ENCODE results near the gene TRMT112.

GRCh38 chr11:64322925-64323260 lies 5.5 kb upstream of the TRMT112 start:
- TF ChIP-seq REST (IDR thresholded peaks at IDR 0.05; ENCODE audit: insufficient read depth in 1 of 2, low read depth in 2 of 2, low read length in 2 of 2), result no peak
- TF ChIP-seq POLR2AphosphoS5 (IDR thresholded peaks at IDR 0.05; ENCODE audit: low read depth, low read length), result no peak

Measured in PFSK-1 (cell line).